Hepatocyte (in vitro differentiated cells): ENCODE data around the gene DPYD.

Experiments used
- CTCF ChIP-seq: fragments of 200-600 bp; sonication (generic); IDR thresholded peaks from 2 replicates; pipeline ENCODE4 v1.5.1; 2016; ENCODE audit warnings: antibody characterized with exemption, mild to moderate bottlenecking; ENCODE audit not compliant: poor library complexity
- EZH2 ChIP-seq: fragments of 200-600 bp; sonication (generic); IDR thresholded peaks from 2 replicates; pipeline ENCODE4 v1.6.1; 2016; ENCODE audit warnings: antibody characterized with exemption, mild to moderate bottlenecking, borderline replicate concordance
- EZH2phosphoT487 ChIP-seq: fragments of 200-600 bp; sonication (generic); IDR thresholded peaks from one replicate; pipeline ENCODE4 v1.6.1; 2018; ENCODE audit warnings: antibody characterized with exemption, mild to moderate bottlenecking, low read depth, moderate library complexity; ENCODE audit not compliant: unreplicated experiment, severe bottlenecking

- TF ChIP-seq CTCF: no peak
- no peak for TF ChIP-seq EZH2
- TF ChIP-seq EZH2phosphoT487: no peak
Measured at GRCh38 chr1:97238816-97239215, 682.0 kb downstream of the DPYD start.
